Measurements from ENCODE around the gene CAPN7. TPM values are rescaled to one million over a fixed set of nuclear protein-coding genes. Genes with fewer than 3 reads are reported as not detected.

Gene CAPN7
- total and polyA plus RNA-seq, 10 donors = 10.8 to 72.3 (median 48.8) TPM

- Histone ChIP-seq H3K4me3 (no peak overlapping the region), H3K27me3 (replicated peaks in 1 of 7) (no peaks in the 10 kb centered on the region), H3K4me1 (peaks cover 0 to 89% (median 51%) of the 10 kb centered on the region in 6 donors), H3K36me3 (peaks cover 0 to 6% (median 0%) of the 10 kb centered on the region in 6 donors), H3K27ac (peak overlapping the region in 2 of 8 donors; percentile 1 to 38), H3K9me3 (no peaks in the 10 kb centered on the region)
- no peak for DNase-seq
- intact Hi-C loops (cut with DNase I; ENCODE audit: low total_unique reads) = loop anchor here (10.0 kb wide), 1 partner anchor 55 kb away; the partner anchor contains the start of gene SH3BP5
- 69 to 92% (median 87%) methylated on average over 10 to 12 of the region's 12 CpGs for WGBS, 5 donors
- TF ChIP-seq POLR2A (IDR thresholded peaks at IDR 0.05) = no peak
- TF ChIP-seq POLR2AphosphoS5 (IDR thresholded peaks at IDR 0.05) = peak in 1 of 3 donors; percentile 13
Measured at GRCh38 chr3:15279671-15280402, 73.8 kb downstream of the CAPN7 start.

GRCh38 chr3:15280853-15281532 lies 74.9 kb downstream of the CAPN7 start:
- peak overlapping the region in 1 of 8 donors; percentile 24 for H3K27ac ChIP-seq
- peaks cover 0 to 16% (median 0%) of the 10 kb centered on the region in 6 donors for H3K36me3 ChIP-seq
- no peak for DNase-seq
- H3K4me3 ChIP-seq = no peak overlapping the region
- TF ChIP-seq CTCF (IDR thresholded peaks at IDR 0.05 in 8 of 11, conservative IDR thresholded peaks at IDR 0.05 in 3 of 11) = no peak
- no peak for TF ChIP-seq POLR2A (IDR thresholded peaks at IDR 0.05)
- TF ChIP-seq POLR2AphosphoS5 (IDR thresholded peaks at IDR 0.05) = no peak
- H3K9me3 ChIP-seq = no peaks in the 10 kb centered on the region
- no peaks in the 10 kb centered on the region for H3K27me3 ChIP-seq (replicated peaks in 1 of 7)
- intact Hi-C loops (cut with DNase I; ENCODE audit: low total_unique reads) = no loop called here
- peaks cover 0 to 89% (median 45%) of the 10 kb centered on the region in 6 donors for H3K4me1 ChIP-seq
- 92 to 96% (median 94%) methylated on average over 10 of the region's 10 CpGs for WGBS, 5 donors

GRCh38 chr3:15281817-15282216 lies 75.8 kb downstream of the CAPN7 start:
- Histone ChIP-seq H3K27me3 (replicated peaks in 1 of 7) (no peaks in the 10 kb centered on the region), H3K4me1 (peaks cover 0 to 88% (median 45%) of the 10 kb centered on the region in 6 donors), H3K27ac (peak overlapping the region in 1 of 8 donors; percentile 24), H3K36me3 (peaks cover 0 to 24% (median 0%) of the 10 kb centered on the region in 6 donors), H3K9me3 (no peaks in the 10 kb centered on the region), H3K4me3 (no peak overlapping the region)
- 89 to 97% (median 93%) methylated on average over 9 of the region's 9 CpGs for WGBS, 5 donors
- no peak for DNase-seq
- intact Hi-C loops (cut with DNase I; ENCODE audit: low total_unique reads) = no loop called here
- TF ChIP-seq POLR2A (IDR thresholded peaks at IDR 0.05) (no peak), POLR2AphosphoS5 (IDR thresholded peaks at IDR 0.05) (no peak), CTCF (IDR thresholded peaks at IDR 0.05 in 8 of 11, conservative IDR thresholded peaks at IDR 0.05 in 3 of 11) (no peak)

GRCh38 chr3:15283702-15284101 lies 77.7 kb downstream of the CAPN7 start:
- TF ChIP-seq POLR2AphosphoS5 (IDR thresholded peaks at IDR 0.05) = no peak
- no peak for TF ChIP-seq CTCF (IDR thresholded peaks at IDR 0.05 in 8 of 11, conservative IDR thresholded peaks at IDR 0.05 in 3 of 11)
- TF ChIP-seq POLR2A (IDR thresholded peaks at IDR 0.05) = no peak
- WGBS, 5 donors = 79 to 100% (median 90%) methylated on average over 1 of the region's 1 CpG
- DNase-seq = no peak
- H3K4me3 ChIP-seq = no peak overlapping the region
- no peaks in the 10 kb centered on the region for H3K9me3 ChIP-seq
- intact Hi-C loops (cut with DNase I; ENCODE audit: low total_unique reads) = no loop called here
- peak overlapping the region in 2 of 8 donors; percentile 16 to 29 for H3K27ac ChIP-seq
- H3K36me3 ChIP-seq = peaks cover 0 to 40% (median 0%) of the 10 kb centered on the region in 6 donors
- peaks cover 0 to 97% (median 60%) of the 10 kb centered on the region in 6 donors for H3K4me1 ChIP-seq
- H3K27me3 ChIP-seq (replicated peaks in 1 of 7) = no peaks in the 10 kb centered on the region
